ENCODE measurements around the gene APPL1. TPM values are rescaled to one million over a fixed set of nuclear protein-coding genes. Genes with fewer than 3 reads are reported as not detected.

Gene APPL1
- total RNA-seq (2022; extraction: Qiagen RNA extraction; ENCODE audit: low read depth): 14.8 to 22.5 TPM (median 19.9 TPM) in 5 replicates

DNA sequence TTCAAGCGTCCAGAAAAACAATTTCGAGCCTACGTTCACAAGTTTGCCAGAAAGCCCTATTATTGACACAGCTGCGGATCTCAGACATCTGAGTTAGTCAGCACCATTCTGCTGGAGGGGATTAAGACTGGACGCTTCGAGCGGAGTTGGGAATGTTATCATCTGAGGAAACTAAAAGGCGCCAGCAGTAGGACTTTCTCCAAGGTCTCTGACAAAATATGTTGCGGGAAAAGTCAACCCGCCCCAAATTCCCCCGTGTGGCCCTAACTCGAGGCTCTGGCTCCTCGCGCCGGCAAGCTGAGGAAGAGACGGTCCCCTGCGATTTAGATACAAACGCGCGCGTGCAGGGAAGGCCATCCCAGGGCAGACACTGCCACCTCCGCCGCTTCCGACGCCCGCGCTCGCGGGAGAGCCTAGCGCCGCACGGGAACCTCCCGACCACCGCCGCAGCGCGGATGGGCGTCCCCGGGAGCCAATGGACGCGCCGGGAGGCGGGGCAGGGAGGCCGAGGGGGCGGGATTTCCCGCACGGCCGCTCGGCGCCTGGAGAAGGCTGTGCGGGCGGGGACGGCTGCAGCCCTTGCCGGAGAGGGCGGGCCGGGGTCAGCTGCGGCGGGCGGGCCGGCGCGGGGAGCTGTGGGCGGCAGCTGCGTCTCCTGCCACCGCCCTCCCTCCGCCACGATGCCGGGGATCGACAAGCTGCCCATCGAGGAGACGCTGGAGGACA, at the start of gene APPL1:
APPL1 (plus strand) TSS at position 526 of the 726 bp plus-strand sequence; CDS start at position 681, 155 bp downstream.

DNA sequence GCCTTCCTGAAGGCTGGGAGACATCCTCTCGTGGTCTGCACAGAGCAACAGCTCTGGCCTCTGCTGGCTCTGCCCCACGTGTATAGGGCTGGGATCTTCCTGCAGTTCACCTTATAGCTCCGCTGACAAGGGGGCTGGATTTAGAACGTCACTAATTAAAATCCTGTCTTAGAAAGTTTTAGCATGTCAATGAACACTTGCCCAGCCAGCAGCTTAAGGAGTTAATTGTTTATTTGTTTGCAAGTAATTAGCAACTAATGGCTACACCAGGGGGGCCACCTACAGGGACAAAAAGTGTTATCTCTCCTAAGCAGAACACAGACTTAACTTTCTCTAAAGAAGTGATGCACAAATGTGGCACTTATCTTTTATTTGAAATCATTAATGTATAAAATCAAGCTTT, 27.6 kb upstream of the APPL1 start, which contains the start of gene HESX1:
HESX1 (minus strand) TSS at position 84 of the 403 bp plus-strand sequence; CDS start at position 24, 60 bp downstream.

GRCh38 chr3:57292159-57292896, 64.8 kb downstream of the APPL1 start, which contains the start of gene ASB14:
Gene ASB14, minus strand, starts transcription at chr3:57292685. Its CDS starts 652 bp downstream, at chr3:57292033.

Other genes with a start within 250 kb of the APPL1 start
- 0.45 to 0.64 TPM (median 0.52 TPM) in 5 replicates for gene SPATA12, start 167.1 kb upstream of the APPL1 start, total RNA-seq (2022; extraction: Qiagen RNA extraction; ENCODE audit: low read depth)
- gene IL17RD, start 62.4 kb upstream of the APPL1 start, total RNA-seq (2022; extraction: Qiagen RNA extraction; ENCODE audit: low read depth): 0.56 to 1.7 TPM (median 0.95 TPM) in 5 replicates
- 0.09 to 0.27 TPM (median 0.25 TPM) in 5 replicates for gene HESX1, start 27.8 kb upstream of the APPL1 start, total RNA-seq (2022; extraction: Qiagen RNA extraction; ENCODE audit: low read depth)
- gene ASB14, start 65.0 kb downstream of the APPL1 start, total RNA-seq (2022; extraction: Qiagen RNA extraction; ENCODE audit: low read depth): not detected in 5 replicates

Measured in A549 treated with DMSO at 1 μM for 4 hours (cell line).